ENCODE measurements around the gene SENP3.

GRCh38 chr17:7528842-7529241, 32.9 kb upstream of the SENP3 start:
- TF ChIP-seq GATA3 (IDR thresholded peaks at IDR 0.05; ENCODE audit: low read depth, low read length) (no peak), GATA2 (IDR thresholded peaks at IDR 0.05; ENCODE audit: low read depth, low read length) (no peak)
